Measurements from ENCODE around the gene MVB12B. TPM values are rescaled to one million over a fixed set of nuclear protein-coding genes. Genes with fewer than 3 reads are reported as not detected.

The MVB12B gene
- total and polyA plus RNA-seq, 2 of the 13 experiments (the other 11 are each of a cell fraction or from before 2014, with no cell fraction given): 12.1 to 30.1 TPM

DNA sequence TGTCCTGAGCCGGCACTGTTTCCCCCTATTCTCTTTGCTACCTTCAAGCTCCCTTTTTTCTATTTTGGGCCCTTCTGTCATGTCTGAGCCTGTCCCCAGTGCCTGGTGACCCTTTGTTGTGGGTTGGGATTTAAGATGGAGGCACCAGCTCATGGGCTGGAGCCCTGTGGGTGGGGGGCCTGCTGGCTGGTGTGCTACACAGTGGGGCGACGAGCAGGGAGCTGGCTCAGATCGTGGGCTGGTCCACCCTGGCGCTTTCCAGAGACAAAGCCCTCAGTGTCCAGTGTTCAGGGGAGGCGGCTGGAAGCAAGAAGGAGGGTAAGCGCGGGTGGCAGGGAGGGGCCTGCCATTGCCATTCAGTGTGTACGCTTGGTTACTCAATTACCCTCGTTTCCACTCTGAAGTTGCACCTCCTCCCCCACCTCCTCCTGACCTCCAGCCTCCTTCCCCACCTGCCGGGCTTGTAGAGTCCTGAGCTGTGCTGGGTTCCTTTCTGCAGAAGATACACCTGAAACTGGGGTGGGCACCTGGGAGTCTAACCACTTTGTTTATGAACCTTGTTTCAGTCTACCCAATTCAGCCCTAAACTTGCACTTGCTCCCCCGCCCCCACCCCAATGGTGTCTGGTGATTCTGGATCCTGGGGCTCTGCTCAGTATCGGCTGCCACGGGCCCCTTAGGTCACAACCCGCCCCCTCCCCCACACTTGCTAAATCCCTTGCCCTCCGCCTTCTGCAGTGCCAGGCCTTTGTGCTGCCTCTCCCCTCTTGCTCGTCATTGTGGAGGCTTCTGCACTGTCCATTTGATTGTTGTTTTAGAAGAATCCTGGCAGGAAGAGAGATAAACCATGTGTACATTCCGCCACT, 49.9 kb downstream of the MVB12B start (continued):
- TF ChIP-seq ZUFSP (CRISPR knock-in tag; IDR thresholded peaks at IDR 0.05; ENCODE audit: borderline replicate concordance) (no peak), CCDC6 (CRISPR knock-in tag; IDR thresholded peaks at IDR 0.05) (peak; percentile 81), MED8 (CRISPR knock-in tag; IDR thresholded peaks at IDR 0.05; ENCODE audit: insufficient replicate concordance) (no peak), MAZ (IDR thresholded peaks at IDR 0.05; ENCODE audit: borderline replicate concordance, low read depth, low read length) (no peak), MAZ (CRISPR knock-in tag; IDR thresholded peaks at IDR 0.05; ENCODE audit: low read depth) (peak; percentile 51; the same call in 1 of the 2 replicates), NCOR1 (IDR thresholded peaks at IDR 0.05; ENCODE audit: borderline replicate concordance, low read length) (peak; percentile 40; the same call in 1 of the 2 replicates), ZC3H4 (CRISPR knock-in tag; IDR thresholded peaks at IDR 0.05; ENCODE audit: borderline replicate concordance) (no peak), IKZF1 (IDR thresholded peaks at IDR 0.05) (no peak), HMGA1 (CRISPR knock-in tag; conservative IDR thresholded peaks at IDR 0.05) (no peak), ZNF703 (CRISPR knock-in tag; IDR thresholded peaks at IDR 0.05; ENCODE audit: borderline replicate concordance) (no peak), ZNF333 (CRISPR knock-in tag; IDR thresholded peaks at IDR 0.05; ENCODE audit: borderline replicate concordance) (no peak), SMYD3 (CRISPR knock-in tag; IDR thresholded peaks at IDR 0.05) (no peak), ZBTB3 (CRISPR knock-in tag; IDR thresholded peaks at IDR 0.05; ENCODE audit: borderline replicate concordance, low read depth) (no peak), ZNF569 (CRISPR knock-in tag; IDR thresholded peaks at IDR 0.05; ENCODE audit: borderline replicate concordance) (no peak), ZNF747 (CRISPR knock-in tag; IDR thresholded peaks at IDR 0.05; ENCODE audit: borderline replicate concordance) (no peak; the same call in none of the 2 replicates), ZNF704 (CRISPR knock-in tag; IDR thresholded peaks at IDR 0.05; ENCODE audit: borderline replicate concordance) (no peak), ZNF550 (CRISPR knock-in tag; IDR thresholded peaks at IDR 0.05; ENCODE audit: borderline replicate concordance) (no peak), ZC3H13 (CRISPR knock-in tag; IDR thresholded peaks at IDR 0.05) (no peak), ZNF24 (IDR thresholded peaks at IDR 0.05) (no peak)
- TF ChIP-seq, protein P1, sequence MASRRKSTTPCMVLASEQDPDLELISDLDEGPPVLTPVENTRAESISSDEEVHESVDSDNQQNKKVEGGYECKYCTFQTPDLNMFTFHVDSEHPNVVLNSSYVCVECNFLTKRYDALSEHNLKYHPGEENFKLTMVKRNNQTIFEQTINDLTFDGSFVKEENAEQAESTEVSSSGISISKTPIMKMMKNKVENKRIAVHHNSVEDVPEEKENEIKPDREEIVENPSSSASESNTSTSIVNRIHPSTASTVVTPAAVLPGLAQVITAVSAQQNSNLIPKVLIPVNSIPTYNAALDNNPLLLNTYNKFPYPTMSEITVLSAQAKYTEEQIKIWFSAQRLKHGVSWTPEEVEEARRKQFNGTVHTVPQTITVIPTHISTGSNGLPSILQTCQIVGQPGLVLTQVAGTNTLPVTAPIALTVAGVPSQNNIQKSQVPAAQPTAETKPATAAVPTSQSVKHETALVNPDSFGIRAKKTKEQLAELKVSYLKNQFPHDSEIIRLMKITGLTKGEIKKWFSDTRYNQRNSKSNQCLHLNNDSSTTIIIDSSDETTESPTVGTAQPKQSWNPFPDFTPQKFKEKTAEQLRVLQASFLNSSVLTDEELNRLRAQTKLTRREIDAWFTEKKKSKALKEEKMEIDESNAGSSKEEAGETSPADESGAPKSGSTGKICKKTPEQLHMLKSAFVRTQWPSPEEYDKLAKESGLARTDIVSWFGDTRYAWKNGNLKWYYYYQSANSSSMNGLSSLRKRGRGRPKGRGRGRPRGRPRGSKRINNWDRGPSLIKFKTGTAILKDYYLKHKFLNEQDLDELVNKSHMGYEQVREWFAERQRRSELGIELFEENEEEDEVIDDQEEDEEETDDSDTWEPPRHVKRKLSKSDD (CRISPR knock-in tag; IDR thresholded peaks at IDR 0.05; ENCODE audit: low read depth): 0 out of 2 replicates have a peak, but pooled peaks have one; percentile 45
- TF ChIP-seq, protein P2, sequence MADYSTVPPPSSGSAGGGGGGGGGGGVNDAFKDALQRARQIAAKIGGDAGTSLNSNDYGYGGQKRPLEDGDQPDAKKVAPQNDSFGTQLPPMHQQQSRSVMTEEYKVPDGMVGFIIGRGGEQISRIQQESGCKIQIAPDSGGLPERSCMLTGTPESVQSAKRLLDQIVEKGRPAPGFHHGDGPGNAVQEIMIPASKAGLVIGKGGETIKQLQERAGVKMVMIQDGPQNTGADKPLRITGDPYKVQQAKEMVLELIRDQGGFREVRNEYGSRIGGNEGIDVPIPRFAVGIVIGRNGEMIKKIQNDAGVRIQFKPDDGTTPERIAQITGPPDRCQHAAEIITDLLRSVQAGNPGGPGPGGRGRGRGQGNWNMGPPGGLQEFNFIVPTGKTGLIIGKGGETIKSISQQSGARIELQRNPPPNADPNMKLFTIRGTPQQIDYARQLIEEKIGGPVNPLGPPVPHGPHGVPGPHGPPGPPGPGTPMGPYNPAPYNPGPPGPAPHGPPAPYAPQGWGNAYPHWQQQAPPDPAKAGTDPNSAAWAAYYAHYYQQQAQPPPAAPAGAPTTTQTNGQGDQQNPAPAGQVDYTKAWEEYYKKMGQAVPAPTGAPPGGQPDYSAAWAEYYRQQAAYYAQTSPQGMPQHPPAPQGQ (CRISPR knock-in tag; IDR thresholded peaks at IDR 0.05; ENCODE audit: borderline replicate concordance): no peak
